Measurements from ENCODE around the gene CCP110.
"Not testable (repeated sequence)": the region's sequence is repeated elsewhere in the genome, so short reads cannot be mapped to it uniquely, and the experiment has no call there.

The CCP110 gene

DNA sequence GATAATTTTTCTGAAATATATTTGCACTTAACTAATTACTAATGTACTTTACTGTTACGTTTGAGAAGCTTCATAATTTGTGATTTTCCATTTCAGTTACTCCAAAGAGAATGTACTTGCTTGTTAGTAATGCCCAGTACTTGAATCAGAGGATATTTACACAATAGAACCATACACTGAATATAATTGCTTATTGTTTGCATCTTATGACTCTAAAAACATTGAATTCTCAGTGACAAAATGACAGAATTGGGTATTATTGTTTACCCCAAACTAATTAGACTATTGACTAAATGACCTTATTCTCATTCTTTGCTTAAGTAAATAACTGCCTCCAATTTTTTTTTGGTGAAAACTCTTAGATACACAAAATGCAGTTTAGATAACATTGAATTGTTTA is 8.9 kb downstream of the CCP110 start:
- Histone ChIP-seq H4K12ac (ENCODE audit: low read depth, low read length) (no peak overlapping the region), H3K23ac (ENCODE audit: low read length) (no peak overlapping the region), H3K18ac (ENCODE audit: low read length) (no peak overlapping the region), H2BK12ac (ENCODE audit: low read length) (no peak overlapping the region), H2BK120ac (ENCODE audit: insufficient read depth, low read length, poor library complexity) (no peak overlapping the region), H3K27me3 (ENCODE audit: insufficient read depth, low read length) (no peaks in the 10 kb centered on the region), H4K8ac (ENCODE audit: low read depth, low read length) (no peak overlapping the region), H3K4me2 (ENCODE audit: low read length) (no peak overlapping the region), H3K4me1 (ENCODE audit: control insufficient read depth in 1 of 2, insufficient read depth in 2 of 2, low read length in 2 of 2) (no peaks in the 10 kb centered on the region), H3K79me1 (ENCODE audit: low read length) (no peaks in the 10 kb centered on the region), H3K4me3 (ENCODE audit: low read depth, low read length) (no peak overlapping the region), H3K36me3 (ENCODE audit: control insufficient read depth in 1 of 2, insufficient read depth in 2 of 2, low read length in 2 of 2) (peaks cover 2% of the 10 kb centered on the region in 2 experiments), H4K91ac (ENCODE audit: low read depth, low read length) (no peak overlapping the region), H3K9ac (ENCODE audit: low read length) (no peak overlapping the region), H3K9me3 (ENCODE audit: insufficient read depth, low read depth, low read length) (no peaks in the 10 kb centered on the region), H2AFZ (ENCODE audit: insufficient read depth, low read length, poor library complexity) (no peak overlapping the region), H2AK5ac (ENCODE audit: low read length) (no peak overlapping the region), H3K14ac (ENCODE audit: low read length) (no peak overlapping the region), H3K4ac (ENCODE audit: low read depth, low read length) (no peak overlapping the region), H2BK5ac (ENCODE audit: low read depth, low read length, poor library complexity) (no peak overlapping the region), H3K27ac (ENCODE audit: low read depth, low read length) (no peak overlapping the region), H3K79me2 (ENCODE audit: control insufficient read depth, insufficient read depth, low read length, poor library complexity) (no peaks in the 10 kb centered on the region)
- DNase-seq = no peak
- whole genome bisulfite sequencing (ENCODE audit: extremely low coverage, insufficient coverage, insufficient read length) = no CpG with 5 or more reads among the region's 1 CpG

DNA sequence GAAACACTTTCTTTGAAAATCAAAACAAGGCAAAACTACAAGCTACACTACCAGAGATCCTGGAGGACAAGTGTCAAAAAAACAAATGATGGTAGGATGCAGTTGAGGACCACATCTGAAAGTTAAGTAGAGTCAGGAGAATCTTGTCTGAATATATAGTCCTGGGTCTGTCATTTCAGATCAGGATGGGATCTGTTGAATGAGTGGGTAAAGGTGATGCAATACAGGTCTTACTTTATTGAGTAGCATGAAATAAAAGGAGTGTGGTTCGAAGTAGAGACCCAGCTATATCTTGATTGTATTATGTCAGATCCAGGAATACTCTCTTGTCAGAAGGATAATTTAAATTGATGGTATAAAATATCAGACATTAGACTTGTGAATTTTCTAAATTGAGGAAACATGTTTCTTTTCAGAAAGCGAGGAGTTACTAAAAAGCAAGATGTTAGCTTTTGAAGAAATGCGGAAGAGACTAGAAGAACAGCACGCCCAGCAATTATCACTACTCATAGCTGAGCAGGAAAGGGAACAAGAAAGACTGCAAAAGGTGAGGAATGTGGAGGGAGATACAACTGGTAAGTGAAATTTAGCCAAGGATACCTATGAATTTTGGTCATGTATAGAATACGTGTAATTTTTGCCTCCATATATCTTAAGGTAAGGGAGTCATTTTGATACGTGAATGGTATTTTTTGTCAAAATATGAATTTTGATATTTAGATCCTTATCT is 16.7 kb downstream of the CCP110 start:
- no peaks in the 10 kb centered on the region for H3K27me3 ChIP-seq (ENCODE audit: insufficient read depth, low read length)
- no peak overlapping the region for H3K18ac ChIP-seq (ENCODE audit: low read length)
- no CpG with 5 or more reads among the region's 6 CpGs for WGBS (ENCODE audit: extremely low coverage, insufficient coverage, insufficient read length)
- no peak overlapping the region for H3K14ac ChIP-seq (ENCODE audit: low read length)
- peaks cover 0 to 4% of the 10 kb centered on the region in 2 experiments for H3K36me3 ChIP-seq (ENCODE audit: control insufficient read depth in 1 of 2, insufficient read depth in 2 of 2, low read length in 2 of 2)
- H4K8ac ChIP-seq (ENCODE audit: low read depth, low read length) = no peak overlapping the region
- H2BK12ac ChIP-seq (ENCODE audit: low read length) = no peak overlapping the region
- no peak overlapping the region for H3K4ac ChIP-seq (ENCODE audit: low read depth, low read length)
- H3K79me2 ChIP-seq (ENCODE audit: control insufficient read depth, insufficient read depth, low read length, poor library complexity) = no peaks in the 10 kb centered on the region
- H3K27ac ChIP-seq (ENCODE audit: low read depth, low read length) = no peak overlapping the region
- H3K9me3 ChIP-seq (ENCODE audit: insufficient read depth, low read depth, low read length) = no peaks in the 10 kb centered on the region
- no peak overlapping the region for H2AK5ac ChIP-seq (ENCODE audit: low read length)
- no peak overlapping the region for H2BK5ac ChIP-seq (ENCODE audit: low read depth, low read length, poor library complexity)
- H3K9ac ChIP-seq (ENCODE audit: low read length) = no peak overlapping the region
- peak; percentile 67 to 85 for DNase-seq
- H3K23ac ChIP-seq (ENCODE audit: low read length) = no peak overlapping the region
- H4K91ac ChIP-seq (ENCODE audit: low read depth, low read length) = no peak overlapping the region
- H4K12ac ChIP-seq (ENCODE audit: low read depth, low read length) = no peak overlapping the region
- H2AFZ ChIP-seq (ENCODE audit: insufficient read depth, low read length, poor library complexity) = no peak overlapping the region
- H2BK120ac ChIP-seq (ENCODE audit: insufficient read depth, low read length, poor library complexity) = no peak overlapping the region
- no peak overlapping the region for H3K4me3 ChIP-seq (ENCODE audit: low read depth, low read length)
- H3K79me1 ChIP-seq (ENCODE audit: low read length) = no peaks in the 10 kb centered on the region
- H3K4me1 ChIP-seq (ENCODE audit: control insufficient read depth in 1 of 2, insufficient read depth in 2 of 2, low read length in 2 of 2) = no peaks in the 10 kb centered on the region
- H3K4me2 ChIP-seq (ENCODE audit: low read length) = no peak overlapping the region

DNA sequence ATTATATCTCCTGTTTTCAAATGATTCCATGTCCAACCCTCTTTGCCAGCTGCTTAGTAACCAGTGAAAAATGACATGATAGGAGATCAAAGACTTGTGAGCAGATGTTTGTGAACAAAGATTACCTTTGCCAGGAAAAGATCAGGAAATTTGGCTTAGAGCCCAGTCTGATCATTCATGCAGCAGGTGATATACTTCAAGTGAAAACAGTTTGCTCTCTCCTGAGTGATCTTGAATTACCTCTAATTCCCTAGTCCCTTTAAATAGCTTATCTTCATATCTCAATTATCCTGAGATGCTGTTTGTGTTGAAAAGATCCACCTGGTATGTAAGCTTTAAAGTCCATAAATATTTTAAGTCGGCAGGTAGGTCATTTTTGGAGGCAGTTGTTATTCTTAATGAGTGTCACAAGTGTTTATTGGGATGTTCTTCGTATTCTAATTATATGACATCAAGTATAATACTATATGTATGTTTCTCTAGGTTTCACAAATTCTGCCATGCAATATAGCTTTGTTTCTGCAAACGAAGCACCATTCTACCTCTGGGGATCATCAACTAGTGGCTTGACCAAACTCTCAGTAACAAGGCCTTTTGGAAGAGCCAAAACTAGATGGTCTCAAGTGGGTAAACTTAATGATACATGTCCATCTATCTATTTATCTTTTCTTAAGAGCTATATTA is 18.5 kb downstream of the CCP110 start:
- Histone ChIP-seq H4K91ac (ENCODE audit: low read depth, low read length) (no peak overlapping the region), H3K27me3 (ENCODE audit: insufficient read depth, low read length) (no peaks in the 10 kb centered on the region), H3K4ac (ENCODE audit: low read depth, low read length) (no peak overlapping the region), H2BK5ac (ENCODE audit: low read depth, low read length, poor library complexity) (no peak overlapping the region), H2BK12ac (ENCODE audit: low read length) (no peak overlapping the region), H3K4me3 (ENCODE audit: low read depth, low read length) (no peak overlapping the region), H3K9me3 (ENCODE audit: insufficient read depth, low read depth, low read length) (no peaks in the 10 kb centered on the region), H3K79me2 (ENCODE audit: control insufficient read depth, insufficient read depth, low read length, poor library complexity) (no peaks in the 10 kb centered on the region), H2BK120ac (ENCODE audit: insufficient read depth, low read length, poor library complexity) (no peak overlapping the region), H3K9ac (ENCODE audit: low read length) (no peak overlapping the region), H2AK5ac (ENCODE audit: low read length) (no peak overlapping the region), H4K8ac (ENCODE audit: low read depth, low read length) (no peak overlapping the region), H2AFZ (ENCODE audit: insufficient read depth, low read length, poor library complexity) (no peak overlapping the region), H3K18ac (ENCODE audit: low read length) (no peak overlapping the region), H3K14ac (ENCODE audit: low read length) (no peak overlapping the region), H3K79me1 (ENCODE audit: low read length) (no peaks in the 10 kb centered on the region), H3K36me3 (ENCODE audit: control insufficient read depth in 1 of 2, insufficient read depth in 2 of 2, low read length in 2 of 2) (peaks cover 2 to 4% of the 10 kb centered on the region in 2 experiments), H3K27ac (ENCODE audit: low read depth, low read length) (no peak overlapping the region), H3K4me1 (ENCODE audit: control insufficient read depth in 1 of 2, insufficient read depth in 2 of 2, low read length in 2 of 2) (no peaks in the 10 kb centered on the region), H3K23ac (ENCODE audit: low read length) (no peak overlapping the region), H3K4me2 (ENCODE audit: low read length) (no peak overlapping the region), H4K12ac (ENCODE audit: low read depth, low read length) (no peak overlapping the region)
- peak; percentile 78 to 93 for DNase-seq
- no CpG with 5 or more reads among the region's 3 CpGs for WGBS (ENCODE audit: extremely low coverage, insufficient coverage, insufficient read length)

DNA sequence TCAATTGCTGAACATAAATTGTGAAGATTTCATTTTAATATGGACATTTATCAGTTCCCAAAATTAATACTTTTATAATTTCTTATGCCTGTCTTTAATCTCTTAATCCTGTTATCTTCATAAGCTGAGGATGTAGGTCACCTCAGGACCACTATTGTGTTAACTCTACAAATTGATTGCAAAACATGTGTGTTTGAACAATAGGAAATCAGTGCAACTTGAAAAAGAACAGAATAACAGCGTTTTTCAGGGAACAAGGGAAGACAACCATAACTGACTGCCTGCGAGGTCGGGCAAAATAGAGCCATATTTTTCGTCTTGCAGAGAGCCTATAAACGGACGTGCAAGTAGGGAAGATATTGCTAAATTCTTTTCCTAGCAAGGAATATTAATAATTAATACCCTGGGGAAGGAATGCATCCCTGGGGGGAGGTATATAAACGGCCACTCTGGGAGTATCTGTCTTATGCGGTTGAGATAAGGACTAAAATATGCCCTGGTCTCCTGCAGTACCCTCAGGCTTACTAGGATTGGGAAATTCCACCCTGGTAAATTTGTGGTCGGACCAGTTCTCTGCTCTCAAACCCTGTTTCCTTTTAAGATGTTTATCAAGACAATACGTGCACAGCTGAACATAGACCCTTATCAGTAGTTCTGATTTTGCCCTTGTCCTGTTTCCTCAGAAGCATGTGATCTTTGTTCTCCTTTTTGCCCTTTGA is 19.7 kb downstream of the CCP110 start:
- H2AFZ ChIP-seq (ENCODE audit: insufficient read depth, low read length, poor library complexity); H3K18ac ChIP-seq (ENCODE audit: low read length); H3K4me3 ChIP-seq (ENCODE audit: low read depth, low read length); H3K9me3 ChIP-seq (ENCODE audit: insufficient read depth, low read depth, low read length); H3K27ac ChIP-seq (ENCODE audit: low read depth, low read length); H3K4me1 ChIP-seq (ENCODE audit: control insufficient read depth in 1 of 2, insufficient read depth in 2 of 2, low read length in 2 of 2); H2BK5ac ChIP-seq (ENCODE audit: low read depth, low read length, poor library complexity); H3K23ac ChIP-seq (ENCODE audit: low read length); H4K12ac ChIP-seq (ENCODE audit: low read depth, low read length); H3K9ac ChIP-seq (ENCODE audit: low read length); H2BK12ac ChIP-seq (ENCODE audit: low read length); H4K91ac ChIP-seq (ENCODE audit: low read depth, low read length); H3K14ac ChIP-seq (ENCODE audit: low read length); H3K27me3 ChIP-seq (ENCODE audit: insufficient read depth, low read length); H4K8ac ChIP-seq (ENCODE audit: low read depth, low read length); H3K4me2 ChIP-seq (ENCODE audit: low read length); H2AK5ac ChIP-seq (ENCODE audit: low read length); H3K36me3 ChIP-seq (ENCODE audit: control insufficient read depth in 1 of 2, insufficient read depth in 2 of 2, low read length in 2 of 2); H3K79me1 ChIP-seq (ENCODE audit: low read length); H3K79me2 ChIP-seq (ENCODE audit: control insufficient read depth, insufficient read depth, low read length, poor library complexity); H3K4ac ChIP-seq (ENCODE audit: low read depth, low read length); H2BK120ac ChIP-seq (ENCODE audit: insufficient read depth, low read length, poor library complexity): not testable (repeated sequence)
- peak; percentile 71 to 84 for DNase-seq
- WGBS (ENCODE audit: extremely low coverage, insufficient coverage, insufficient read length) = no CpG with 5 or more reads among the region's 10 CpGs
